Gastroesophageal sphincter (tissue), 3 donors: Measurements from ENCODE around the gene PNMA8B.
A peak's percentile ranks its signal among the peaks of the same experiment; 100 is the strongest.

Experiments used
- CTCF ChIP-seq, 4 experiments: fragments of 200-600 bp in 2 of 4; fragments of 450-650 bp in 2 of 4; sonication (generic) in 1 of 4; IDR thresholded peaks; one replicate each; pipeline ENCODE4 v1.5.1; 2017 to 2019; ENCODE audit warnings: antibody characterized with exemption in 4 of 4, mild to moderate bottlenecking in 2 of 4, moderate library complexity in 2 of 4
- POLR2AphosphoS5 ChIP-seq: sonication (generic); formaldehyde crosslinking; IDR thresholded peaks from one replicate; pipeline ENCODE4 v1.6.1; 2017; ENCODE audit warnings: antibody characterized with exemption

- peak in 3 of 4 experiments; percentile 47 to 67 (median 61) for TF ChIP-seq CTCF (IDR thresholded peaks at IDR 0.05)
- no peak for TF ChIP-seq POLR2AphosphoS5
Measured at GRCh38 chr19:46515879-46516350, 20.2 kb upstream of the PNMA8B start.
